Vagina (tissue), 2 donors: ENCODE data around the gene BEX4.
A peak's percentile ranks its signal among the peaks of the same experiment; 100 is the strongest.

Source experiments
- CTCF ChIP-seq, 3 experiments: fragments of 450-650 bp in 2 of 3; fragments of 200-600 bp in 1 of 3; sonication (generic) in 1 of 3; IDR thresholded peaks; one replicate each; pipeline ENCODE4 v1.5.1; 2017 to 2019; ENCODE audit warnings: antibody characterized with exemption in 3 of 3, mild to moderate bottlenecking in 2 of 3, moderate library complexity in 2 of 3
- POLR2AphosphoS5 ChIP-seq, 2 donors: sonication (generic); formaldehyde crosslinking; IDR thresholded peaks; one replicate each; pipeline ENCODE4 v1.9.0; 2017; ENCODE audit warnings: antibody characterized with exemption in 2 of 2, mild to moderate bottlenecking in 2 of 2, low read depth in 1 of 2; ENCODE audit not compliant: insufficient read depth in 1 of 2

- TF ChIP-seq CTCF (IDR thresholded peaks at IDR 0.05) = no peak
- TF ChIP-seq POLR2AphosphoS5 (IDR thresholded peaks at IDR 0.05; ENCODE audit: insufficient read depth in 1 of 2, low read depth in 1 of 2) = peak; percentile 43 to 95
Observed at GRCh38 chrX:103214870-103215424, at the start of gene BEX4.
